Activated CD8-positive, alpha-beta memory T cell treated with anti-CD3 and anti-CD28 coated beads for 1 hour (primary cell): Measurements from ENCODE around the gene SLC17A1.

Experiments
- DNase-seq, 2 donors: peaks; one replicate each; pipeline ENCODE4 v3.0.0-alpha.2; 2020; ENCODE audit warnings: low read depth in 1 of 2; ENCODE audit errors: extremely low read depth in 1 of 2

Gene SLC17A1

GRCh38 chr6:25832670-25833069 lies 818 bp upstream of the SLC17A1 start:
- DNase-seq = no peak

GRCh38 chr6:25832307-25832662 lies 433 bp upstream of the SLC17A1 start:
- no peak for DNase-seq

- no peak for DNase-seq
Measured at GRCh38 chr6:25830458-25830857, 1.4 kb downstream of the SLC17A1 start.

- no peak for DNase-seq
Measured at GRCh38 chr6:25829375-25829774, 2.5 kb downstream of the SLC17A1 start.

- no peak for DNase-seq
Measured at GRCh38 chr6:25821341-25821740, 10.5 kb downstream of the SLC17A1 start.

DNA sequence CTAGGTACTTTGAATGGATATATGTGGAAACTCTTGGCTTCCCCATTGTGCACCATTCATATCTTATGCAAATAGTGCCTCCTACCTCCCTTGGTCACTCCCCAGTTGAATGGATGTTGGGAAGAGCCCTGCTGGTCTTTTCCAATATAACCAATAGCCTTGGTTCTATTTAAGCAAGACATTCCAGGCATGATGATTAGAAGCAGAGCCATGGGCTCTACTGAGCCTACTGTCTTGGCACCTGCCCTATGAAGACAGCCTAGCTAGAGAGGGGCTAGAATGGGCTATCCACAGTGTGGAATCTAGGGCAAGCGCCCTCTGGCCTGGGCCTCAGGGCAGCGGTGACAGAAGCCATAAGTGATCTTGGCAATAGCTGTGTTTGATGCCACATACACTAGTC lies 15.6 kb downstream of the SLC17A1 start:
- DNase-seq = no peak

DNA sequence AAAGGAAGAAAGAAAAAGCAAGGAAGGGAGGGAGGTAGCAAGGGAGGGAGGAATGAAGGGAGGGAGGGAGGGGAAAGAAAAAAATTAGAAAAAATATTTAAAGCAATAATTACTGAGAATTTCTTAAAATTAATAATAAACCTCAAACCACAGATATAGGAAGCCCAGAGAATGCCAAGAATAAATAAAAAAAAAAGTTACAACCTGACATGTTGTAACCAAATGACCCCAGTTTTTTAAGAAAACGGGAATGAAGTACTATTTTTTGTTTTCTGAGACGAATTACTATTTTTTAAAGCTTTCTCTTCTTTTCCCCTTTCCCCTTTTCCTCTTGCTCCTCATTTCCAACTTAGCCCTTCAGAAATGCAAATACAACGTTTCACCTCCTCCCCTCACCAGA lies 16.7 kb downstream of the SLC17A1 start:
- DNase-seq = no peak

- DNase-seq = no peak
Measured at GRCh38 chr6:25804804-25805203, 27.0 kb downstream of the SLC17A1 start.

- DNase-seq = no peak
Measured at GRCh38 chr6:25801436-25801835, 30.4 kb downstream of the SLC17A1 start.

- no peak for DNase-seq
Measured at GRCh38 chr6:25794784-25795183, 37.1 kb downstream of the SLC17A1 start.

- DNase-seq = no peak
Measured at GRCh38 chr6:25793970-25794369, 37.9 kb downstream of the SLC17A1 start.

GRCh38 chr6:25792016-25792415 lies 39.8 kb downstream of the SLC17A1 start:
- DNase-seq = no peak

DNA sequence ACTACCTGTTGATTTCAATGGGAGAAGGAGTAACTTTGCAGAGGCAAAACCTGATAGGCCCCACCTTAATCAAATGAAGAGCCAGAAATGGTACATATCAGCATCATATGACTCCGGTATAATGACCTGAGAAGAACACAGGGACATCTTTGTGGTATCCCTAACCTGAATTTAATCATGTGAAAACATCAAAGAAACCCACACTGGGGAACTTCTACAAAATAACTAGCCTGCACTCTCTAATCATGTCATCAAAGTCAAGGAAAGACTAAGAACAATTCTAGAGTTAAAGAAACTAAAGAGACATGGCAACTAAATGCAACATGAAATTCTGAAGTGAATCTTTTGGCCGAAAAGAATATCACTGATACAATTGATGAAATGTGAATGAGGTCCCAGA lies 42.4 kb downstream of the SLC17A1 start:
- DNase-seq = no peak

GRCh38 chr6:25788305-25788922 lies 43.4 kb downstream of the SLC17A1 start:
- peak; percentile 1 for DNase-seq

GRCh38 chr6:25787428-25787827 lies 44.4 kb downstream of the SLC17A1 start:
- no peak for DNase-seq

- DNase-seq = no peak
Measured at GRCh38 chr6:25781134-25781533, 50.7 kb downstream of the SLC17A1 start.

- no peak for DNase-seq
Measured at GRCh38 chr6:25777856-25778649, 53.8 kb downstream of the SLC17A1 start.

GRCh38 chr6:25777031-25777430 lies 54.8 kb downstream of the SLC17A1 start:
- DNase-seq = no peak

GRCh38 chr6:25774120-25774715 lies 57.6 kb downstream of the SLC17A1 start:
- DNase-seq = no peak

GRCh38 chr6:25769983-25770382 lies 61.9 kb downstream of the SLC17A1 start:
- DNase-seq = no peak

GRCh38 chr6:25768566-25768965 lies 63.3 kb downstream of the SLC17A1 start:
- DNase-seq = no peak

DNA sequence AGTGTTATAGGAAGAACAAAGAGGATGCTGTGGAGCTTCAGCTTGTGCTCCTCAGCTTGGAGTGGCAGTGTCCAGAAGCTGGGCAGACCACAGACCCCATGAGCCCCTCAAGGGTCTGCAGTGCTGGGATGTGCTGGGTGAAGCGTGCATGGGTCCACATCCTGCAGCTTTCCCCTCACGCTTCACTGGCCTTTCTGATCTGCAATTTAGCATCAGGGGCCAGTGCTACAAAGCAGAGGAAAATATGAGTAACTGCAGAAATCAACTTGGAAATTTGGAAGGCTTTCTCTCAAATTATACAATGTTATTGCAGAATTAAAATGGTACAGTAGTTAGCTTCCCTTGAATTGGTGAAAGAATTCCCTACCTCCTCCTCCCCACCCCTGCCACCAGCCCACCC lies 67.2 kb downstream of the SLC17A1 start:
- no peak for DNase-seq
